GM19455 (cell line): ENCODE results near the gene THRB.

Experiments used
- ATAC-seq: cut with Tn5 transposase; IDR thresholded peaks from one replicate; pipeline ENCODE4 v1.9.1; 2021; ENCODE audit not compliant: unreplicated experiment

Gene THRB

GRCh38 chr3:24492971-24493551 lies 1.6 kb downstream of the THRB start:
- ATAC-seq, result no peak

GRCh38 chr3:24490151-24490550 lies 4.5 kb downstream of the THRB start:
- ATAC-seq, result no peak

- no peak for ATAC-seq
These were observed 7.1 kb downstream of the THRB start for GRCh38 chr3:24487325-24488262.

- no peak for ATAC-seq
These were observed 9.1 kb downstream of the THRB start for GRCh38 chr3:24485511-24485910.

- no peak for ATAC-seq
These were observed 10.8 kb downstream of the THRB start for GRCh38 chr3:24483873-24484272.

GRCh38 chr3:24482096-24482705 lies 12.4 kb downstream of the THRB start:
- no peak for ATAC-seq

GRCh38 chr3:24481193-24481592 lies 13.5 kb downstream of the THRB start:
- ATAC-seq, result no peak

GRCh38 chr3:24480497-24480896 lies 14.2 kb downstream of the THRB start:
- ATAC-seq, result no peak

GRCh38 chr3:24479816-24480215 lies 14.8 kb downstream of the THRB start:
- no peak for ATAC-seq

- ATAC-seq, result no peak
These were observed 17.6 kb downstream of the THRB start for GRCh38 chr3:24476871-24477656.

GRCh38 chr3:24475925-24476324 lies 18.7 kb downstream of the THRB start:
- ATAC-seq, result no peak

GRCh38 chr3:24474862-24475261 lies 19.8 kb downstream of the THRB start:
- ATAC-seq, result no peak

- ATAC-seq, result no peak
These were observed 22.3 kb downstream of the THRB start for GRCh38 chr3:24472358-24472757.

GRCh38 chr3:24471486-24471885 lies 23.2 kb downstream of the THRB start:
- no peak for ATAC-seq

GRCh38 chr3:24470277-24470676 lies 24.4 kb downstream of the THRB start:
- no peak for ATAC-seq

GRCh38 chr3:24464389-24464788 lies 30.3 kb downstream of the THRB start:
- ATAC-seq, result no peak

GRCh38 chr3:24462737-24463136 lies 31.9 kb downstream of the THRB start:
- no peak for ATAC-seq

- ATAC-seq, result no peak
These were observed 33.7 kb downstream of the THRB start for GRCh38 chr3:24460974-24461373.

- no peak for ATAC-seq
These were observed 36.9 kb downstream of the THRB start for GRCh38 chr3:24457719-24458118.

- no peak for ATAC-seq
These were observed 39.8 kb downstream of the THRB start for GRCh38 chr3:24454856-24455255.

GRCh38 chr3:24454393-24454792 lies 40.3 kb downstream of the THRB start:
- no peak for ATAC-seq
